A673 (cell line): ENCODE results near the gene C2orf68. TPM values are rescaled to one million over a fixed set of nuclear protein-coding genes. Genes with fewer than 3 reads are reported as not detected.

ENCODE experiments used
- BruUV-seq: library from RNA; stranded (reverse); fragments of 400-500 nt; replicated peaks from 2 replicates; lab custom pipeline; 2021; lab: Mats Ljungman, UMichigan
- CTCF ChIA-PET: fragments of 300-600 bp; sonication (Branson Sonifier 250); formaldehyde crosslinking; loops from one replicate; lab custom pipeline; 2022; ENCODE audit warnings: antibody characterized with exemption; lab: Charles Lee
- POLR2A ChIA-PET: fragments of 300-600 bp; sonication (Branson Sonifier 250); formaldehyde crosslinking; loops from one replicate; lab custom pipeline; 2022; ENCODE audit warnings: antibody characterized with exemption; ENCODE audit not compliant: low non-redundant PET; lab: Charles Lee
- DNase-seq: peaks from one replicate; pipeline ENCODE4 v3.0.0-alpha.2; 2015; ENCODE audit warnings: low spot score
- H3K27ac ChIP-seq: fragments of 200-600 bp; sonication (generic); 2 replicates; pipeline ENCODE4 v1.5.1; 2016; ENCODE audit warnings: mixed run types, low read depth, mild to moderate bottlenecking, mixed read lengths, antibody characterized with exemption, low read length; ENCODE audit not compliant: poor library complexity, severe bottlenecking
- H3K27me3 ChIP-seq: fragments of 200-600 bp; sonication (generic); replicated peaks from 2 replicates; pipeline ENCODE4 v1.6.1; 2017; ENCODE audit warnings: mixed run types, low read depth, mild to moderate bottlenecking, mixed read lengths, antibody characterized with exemption, low read length; ENCODE audit not compliant: insufficient read depth, poor library complexity
- H3K36me3 ChIP-seq: fragments of 200-600 bp; sonication (generic); 2 replicates; pipeline ENCODE4 v1.6.1; 2016; ENCODE audit warnings: mixed run types, mild to moderate bottlenecking, mixed read lengths, antibody characterized with exemption, low read length; ENCODE audit not compliant: insufficient read depth, poor library complexity, severe bottlenecking
- H3K4me1 ChIP-seq: fragments of 200-600 bp; sonication (generic); 2 replicates; pipeline ENCODE4 v1.6.1; 2017; ENCODE audit warnings: mixed run types, mild to moderate bottlenecking, mixed read lengths, antibody characterized with exemption, low read length; ENCODE audit not compliant: insufficient read depth, poor library complexity, severe bottlenecking
- H3K4me3 ChIP-seq: fragments of 200-600 bp; sonication (generic); 2 replicates; pipeline ENCODE4 v1.5.1; 2016; ENCODE audit warnings: low read depth, mixed run types, mild to moderate bottlenecking, mixed read lengths, low read length; ENCODE audit not compliant: poor library complexity, severe bottlenecking
- H3K9me3 ChIP-seq: fragments of 200-600 bp; sonication (generic); 2 replicates; pipeline ENCODE4 v1.6.1; 2016; ENCODE audit warnings: mixed run types, low read depth, mild to moderate bottlenecking, mixed read lengths, antibody characterized with exemption, low read length; ENCODE audit not compliant: poor library complexity, severe bottlenecking
- CTCF ChIP-seq: fragments of 300-800, 200-600 bp; sonication (generic); conservative IDR thresholded peaks from 2 replicates; pipeline ENCODE4 v1.5.1; 2017; ENCODE audit warnings: low read depth, mild to moderate bottlenecking, antibody characterized with exemption, low read length, moderate library complexity, mixed read lengths
- EZH2 ChIP-seq: fragments of 200-600 bp; sonication (generic); IDR thresholded peaks from 2 replicates; pipeline ENCODE4 v1.6.1; 2017; ENCODE audit warnings: borderline replicate concordance, low read depth, mild to moderate bottlenecking, mixed read lengths, antibody characterized with exemption, low read length; ENCODE audit not compliant: poor library complexity, severe bottlenecking
- intact Hi-C: fragments of 100-400 bp; cut with micrococcal nuclease; formaldehyde crosslinking; loops from one replicate; pipeline ENCODE4 v1.10.0; 2022; ENCODE audit not compliant: unreplicated experiment
- total RNA-seq: library from RNA; stranded (reverse); gene quantifications from 2 replicates; pipeline ENCODE4 v1.2.3, GENCODE V29; 2021

The C2orf68 gene
- total RNA-seq, 1 experiment from 2014 or later = 46.4 TPM

- CTCF ChIA-PET = no interaction called here
- no peaks in the 10 kb centered on the region for H3K9me3 ChIP-seq
Measured at GRCh38 chr2:85597241-85597640, 14.6 kb downstream of the C2orf68 start.

DNA sequence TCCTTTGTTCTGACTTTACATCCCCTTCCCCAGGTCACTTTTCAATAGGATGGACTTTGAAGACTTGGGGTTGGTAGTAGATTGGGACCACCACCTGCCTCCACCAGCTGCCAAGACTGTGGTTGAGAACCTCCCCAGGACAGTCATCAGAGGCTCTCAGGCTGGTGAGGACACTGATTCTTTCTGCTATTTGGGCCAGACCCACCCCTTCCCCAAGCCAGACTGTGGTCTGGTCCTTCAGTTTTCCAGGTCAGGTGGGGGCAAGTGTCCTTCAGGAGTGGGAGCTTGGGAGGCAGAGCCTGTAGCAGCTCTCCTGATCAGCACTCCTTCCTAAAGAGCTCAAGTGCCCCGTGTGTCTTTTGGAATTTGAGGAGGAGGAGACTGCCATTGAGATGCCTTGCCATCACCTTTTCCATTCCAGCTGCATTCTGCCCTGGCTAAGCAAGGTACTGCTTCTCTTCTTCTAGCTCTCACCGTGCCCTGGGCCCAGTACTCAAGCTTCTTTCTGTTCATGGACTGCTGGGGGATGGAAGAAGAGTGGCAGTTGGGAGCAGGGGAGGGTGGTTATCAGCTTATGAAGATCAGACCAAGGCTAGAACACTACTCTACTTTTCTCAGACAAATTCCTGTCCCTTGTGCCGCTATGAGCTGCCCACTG, 15.3 kb downstream of the C2orf68 start:
- Histone ChIP-seq H3K4me1 (no peaks in the 10 kb centered on the region), H3K27me3 (no peaks in the 10 kb centered on the region), H3K9me3 (no peaks in the 10 kb centered on the region), H3K4me3 (peak overlapping the region; percentile 82), H3K27ac (peak overlapping the region; percentile 83), H3K36me3 (peaks cover 17% of the 10 kb centered on the region)
- ChIA-PET CTCF (no interaction called here), POLR2A (interaction anchor here (0.6 kb wide), 1 partner anchor 555 kb away, joined by 9 read pairs; no protein-coding TSS in a partner anchor)
- DNase-seq = no peak
- TF ChIP-seq EZH2 (no peak), CTCF (no peak)
- no TSS peak for BruUV-seq
- intact Hi-C loops = no loop called here

More at GRCh38 chr2:85597241-85597640, 14.6 kb downstream of the C2orf68 start:
- no peak for DNase-seq
- H3K4me3 ChIP-seq = no peak overlapping the region
- BruUV-seq = no TSS peak
- no peaks in the 10 kb centered on the region for H3K4me1 ChIP-seq
- H3K27me3 ChIP-seq = no peaks in the 10 kb centered on the region
- intact Hi-C loops = no loop called here
- no peak overlapping the region for H3K27ac ChIP-seq
- peaks cover 17% of the 10 kb centered on the region for H3K36me3 ChIP-seq
- TF ChIP-seq EZH2 = no peak
- TF ChIP-seq CTCF = no peak
- POLR2A ChIA-PET = interaction anchor here (0.6 kb wide), 1 partner anchor 556 kb away, joined by 9 read pairs; no protein-coding TSS in a partner anchor

- POLR2A ChIA-PET = no interaction called here
Measured at GRCh38 chr2:85596026-85596333, 15.9 kb downstream of the C2orf68 start.

More at GRCh38 chr2:85596026-85596333, 15.9 kb downstream of the C2orf68 start:
- TF ChIP-seq EZH2 = no peak
- TF ChIP-seq CTCF = no peak
- DNase-seq = no peak
- Histone ChIP-seq H3K36me3 (peaks cover 17% of the 10 kb centered on the region), H3K27ac (peak overlapping the region; percentile 83), H3K9me3 (no peaks in the 10 kb centered on the region), H3K4me1 (no peaks in the 10 kb centered on the region), H3K27me3 (no peaks in the 10 kb centered on the region), H3K4me3 (peak overlapping the region; percentile 82)
- BruUV-seq = TSS peak; percentile 45
- CTCF ChIA-PET = no interaction called here
- intact Hi-C loops = no loop called here
